HG03558 (cell line): Measurements from ENCODE around the gene SAMHD1.
"Not testable (repeated sequence)": the region's sequence is repeated elsewhere in the genome, so short reads cannot be mapped to it uniquely, and the experiment has no call there.

ENCODE experiments used
- ATAC-seq: cut with Tn5 transposase; IDR thresholded peaks from one replicate; pipeline ENCODE4 v1.9.1; 2021; ENCODE audit warnings: moderate number of reproducible peaks; ENCODE audit not compliant: unreplicated experiment; ENCODE audit errors: extremely low read depth

The SAMHD1 gene

GRCh38 chr20:36859700-36860330, 91.7 kb downstream of the SAMHD1 start:
- no peak for ATAC-seq

GRCh38 chr20:36859282-36859555, 92.3 kb downstream of the SAMHD1 start:
- no peak for ATAC-seq

DNA sequence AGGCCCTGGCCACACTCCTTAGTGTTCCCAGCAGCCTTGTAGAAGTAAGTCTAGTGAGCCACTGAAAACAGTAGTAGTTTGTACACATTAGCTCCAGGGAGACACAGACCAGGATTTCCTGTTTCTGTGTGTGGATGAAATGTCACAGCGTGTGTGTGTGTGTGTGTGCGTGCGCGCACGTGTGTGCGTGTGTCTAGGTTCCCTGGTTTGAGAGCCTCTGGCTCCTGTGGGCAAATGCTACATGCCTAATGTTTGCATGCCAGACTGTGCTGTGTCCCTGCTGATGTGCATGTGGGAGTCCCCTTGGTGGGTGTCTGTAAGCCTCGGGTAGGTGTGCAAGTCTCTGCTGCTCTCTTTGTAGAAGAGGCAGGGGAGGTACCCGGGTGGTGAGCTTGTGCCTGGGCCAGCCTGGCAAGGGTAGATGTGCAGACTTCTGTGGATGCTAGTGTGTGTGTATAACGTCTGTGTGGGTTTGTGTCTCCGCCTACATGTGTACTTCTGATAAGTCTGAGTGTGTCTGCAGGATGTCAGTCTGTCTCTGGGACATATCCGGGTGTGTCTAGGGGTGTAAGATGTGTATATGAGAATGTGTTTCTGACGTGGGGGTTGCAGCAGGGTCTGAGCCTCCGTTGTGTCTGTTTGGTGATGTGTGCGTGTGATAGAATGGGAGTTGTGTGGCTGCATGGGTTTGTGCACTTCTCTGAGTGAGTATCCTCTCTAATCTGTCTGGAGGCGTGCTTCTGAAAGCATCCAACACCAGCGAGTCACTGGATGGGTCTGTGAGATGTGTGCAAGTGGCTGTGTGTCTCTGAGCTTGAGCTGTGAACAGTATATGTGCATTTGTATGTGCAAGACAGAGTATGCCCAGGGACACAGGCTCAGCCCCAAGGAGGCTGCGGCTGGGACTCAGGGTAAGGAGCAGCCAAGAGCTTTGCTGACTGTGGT, 94.5 kb downstream of the SAMHD1 start:
- no peak for ATAC-seq

GRCh38 chr20:36856195-36856594, 95.3 kb downstream of the SAMHD1 start:
- ATAC-seq = no peak

GRCh38 chr20:36855241-36855657, 96.3 kb downstream of the SAMHD1 start:
- ATAC-seq = no peak

DNA sequence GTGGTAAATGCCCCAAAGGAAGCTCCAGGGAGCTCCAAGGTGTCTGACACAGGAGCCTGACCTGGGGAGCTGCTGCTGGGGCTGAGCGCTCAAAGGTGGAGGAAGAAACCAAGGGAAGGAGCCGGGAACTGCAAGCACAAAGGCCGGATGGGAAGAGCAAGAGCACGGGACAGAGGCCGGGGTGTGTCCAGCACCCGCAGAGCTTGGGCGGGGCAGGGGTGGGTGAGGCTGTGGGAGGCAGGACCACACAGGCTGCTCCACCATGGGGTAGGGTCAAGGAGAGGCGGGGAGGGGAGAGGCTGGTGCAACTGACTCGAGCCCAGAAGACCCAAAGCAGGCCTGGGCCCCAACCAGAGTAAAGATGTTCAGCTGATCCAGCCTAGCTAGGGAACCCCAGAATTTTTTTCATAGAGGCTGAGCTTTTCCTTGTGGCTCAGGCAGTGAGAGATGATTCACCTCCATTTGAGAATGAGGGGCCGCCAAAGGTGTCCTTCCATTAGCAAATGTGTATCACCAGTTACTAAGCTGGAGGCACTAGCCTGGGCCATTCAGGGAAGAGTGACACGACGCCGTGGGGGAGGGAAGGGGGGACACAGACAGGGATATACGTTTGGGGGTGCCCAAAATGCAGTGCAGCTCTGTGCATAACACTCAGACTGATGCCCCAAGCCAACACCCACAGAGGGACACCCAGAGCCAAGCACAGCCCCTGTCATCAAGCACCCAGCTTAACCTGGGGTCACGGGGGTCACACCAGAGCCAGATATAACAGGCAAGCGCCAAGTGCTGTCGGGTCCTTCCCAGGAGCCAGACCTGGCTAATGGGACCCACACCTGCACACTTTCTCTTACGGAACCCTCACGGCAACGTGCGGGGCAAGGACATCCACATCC, 96.9 kb downstream of the SAMHD1 start:
- no peak for ATAC-seq

DNA sequence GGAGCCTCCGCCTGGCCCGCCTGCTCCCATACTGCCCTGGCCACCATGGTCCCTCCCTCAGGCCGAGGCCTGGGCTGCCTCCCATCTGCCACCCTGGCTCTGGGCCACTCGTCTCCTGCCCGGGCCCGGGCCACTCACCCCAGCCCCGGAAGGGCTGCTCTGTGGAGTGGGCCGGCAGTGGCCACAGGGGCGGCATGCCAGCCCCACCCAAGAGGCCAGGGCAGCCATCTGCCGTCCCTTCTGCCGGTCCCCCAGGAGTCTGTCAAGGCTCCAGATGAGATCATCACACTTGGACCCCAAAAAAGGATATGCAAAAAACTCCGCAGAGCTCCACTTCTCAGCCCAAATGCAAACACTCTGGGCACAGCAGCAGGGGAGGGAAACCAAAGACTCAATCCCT, 99.3 kb downstream of the SAMHD1 start:
- ATAC-seq = no peak

DNA sequence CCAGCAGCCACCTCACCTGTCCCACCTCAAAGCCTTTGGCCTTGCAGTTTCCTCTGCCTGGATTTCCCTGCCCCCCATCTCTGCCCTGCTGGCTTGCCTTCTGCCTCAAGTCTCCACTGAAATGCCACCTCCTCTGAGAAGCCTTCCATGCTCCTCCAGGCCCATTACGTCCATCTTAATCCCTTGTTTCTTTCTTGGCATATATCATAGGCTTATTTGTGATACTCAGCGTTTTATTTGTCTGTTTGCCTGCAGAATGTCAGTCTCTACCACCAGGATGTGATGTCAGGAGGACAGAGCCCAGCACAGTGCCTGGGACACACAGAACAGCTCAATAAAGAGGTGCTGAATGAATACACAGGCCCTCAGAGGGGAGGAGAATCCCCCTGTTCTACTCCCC, 100.0 kb downstream of the SAMHD1 start:
- no peak for ATAC-seq

DNA sequence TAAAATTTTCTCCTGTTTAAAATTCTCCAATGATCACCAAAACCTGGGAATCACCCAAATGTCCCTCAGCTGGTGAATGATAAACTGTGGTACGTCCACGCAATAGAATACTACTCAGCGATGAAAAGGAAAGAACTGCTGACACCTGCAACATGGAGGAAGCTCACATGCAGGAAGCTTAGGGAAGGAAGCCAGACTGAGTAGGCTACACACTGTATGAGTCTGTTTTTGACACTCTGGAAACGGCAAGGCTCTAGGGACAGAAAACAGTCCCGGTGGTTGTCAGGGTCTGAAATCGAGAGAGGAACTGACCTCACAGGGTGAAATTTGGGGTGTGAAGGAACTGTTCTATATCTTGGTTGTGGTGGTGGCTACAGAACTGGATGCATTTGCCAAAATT, 100.7 kb downstream of the SAMHD1 start:
- ATAC-seq = no peak

GRCh38 chr20:36849333-36850065, 102.0 kb downstream of the SAMHD1 start:
- no peak for ATAC-seq

GRCh38 chr20:36848677-36849076, 102.8 kb downstream of the SAMHD1 start:
- ATAC-seq = no peak

GRCh38 chr20:36848078-36848660, 103.3 kb downstream of the SAMHD1 start:
- no peak for ATAC-seq

GRCh38 chr20:36847710-36848040, 103.8 kb downstream of the SAMHD1 start:
- ATAC-seq = no peak

- ATAC-seq = no peak
Measured at GRCh38 chr20:36847009-36847709, 104.3 kb downstream of the SAMHD1 start.

- no peak for ATAC-seq
Measured at GRCh38 chr20:36845288-36845971, 106.1 kb downstream of the SAMHD1 start.

DNA sequence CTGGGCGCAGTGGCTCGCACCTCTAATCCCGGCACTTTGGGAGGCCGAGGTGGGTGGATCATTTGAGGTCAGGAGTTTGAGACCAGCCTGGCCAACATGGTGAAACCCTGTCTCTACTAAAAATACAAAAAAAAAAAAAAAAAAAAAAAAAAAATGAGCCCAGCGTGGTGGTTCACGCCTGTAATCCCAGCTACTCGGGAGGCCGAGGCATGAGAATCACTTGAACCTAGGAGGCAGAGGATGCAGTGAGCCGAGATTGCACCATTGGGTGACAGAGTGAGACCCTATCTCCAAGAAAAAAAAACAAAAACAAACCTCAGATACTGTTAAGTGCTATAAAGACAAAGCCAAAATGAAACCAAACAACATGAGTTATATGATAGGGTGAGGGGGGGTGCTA, 110.5 kb downstream of the SAMHD1 start:
- ATAC-seq = not testable (repeated sequence)
